ENCODE measurements around the gene SEPTIN11. TPM values are rescaled to one million over a fixed set of nuclear protein-coding genes. Genes with fewer than 3 reads are reported as not detected.

The SEPTIN11 gene
- total and polyA plus RNA-seq, 2 experiments from 2014 or later = 41.3 to 84.6 TPM

DNA sequence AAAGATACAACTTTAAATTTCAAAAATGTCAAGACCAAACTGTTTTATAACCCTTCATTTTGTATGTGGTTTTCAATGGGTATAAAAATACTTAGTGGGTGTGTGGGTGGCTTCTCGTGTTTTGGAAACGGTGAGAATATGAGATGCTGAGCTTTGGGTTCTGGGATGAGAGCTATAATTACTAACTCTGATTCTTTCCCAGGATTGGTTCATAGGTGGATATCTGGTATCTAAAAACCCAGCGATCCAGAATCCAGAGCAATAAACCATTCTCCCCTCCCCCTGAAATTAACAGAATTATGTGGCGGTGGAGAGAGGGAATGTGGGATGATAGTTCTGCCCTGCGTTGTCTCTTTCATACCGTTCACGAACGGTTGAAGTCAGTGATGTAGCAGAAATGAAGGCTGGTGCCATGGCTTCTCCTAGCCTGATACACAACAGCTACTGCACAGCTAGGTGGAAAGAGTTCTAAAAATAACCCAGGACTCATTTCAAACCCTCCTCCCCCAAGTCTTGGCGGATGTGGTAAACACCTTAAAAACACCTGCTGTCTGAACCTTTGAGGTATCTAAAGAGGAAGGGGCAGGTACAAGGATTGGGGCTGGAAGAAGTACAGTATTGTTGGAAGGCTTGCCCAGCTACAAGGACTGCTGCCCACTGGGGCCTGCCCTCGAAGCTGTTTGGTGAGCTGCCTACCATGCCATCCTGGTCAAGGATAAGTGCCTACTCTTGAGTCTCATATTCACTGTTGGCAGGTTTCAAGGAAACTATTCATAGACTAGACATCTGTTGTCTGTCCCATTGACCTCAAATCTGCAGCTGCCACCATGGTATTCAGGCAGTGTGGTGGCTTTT lies 44.5 kb downstream of the SEPTIN11 start:
- H3K4me3 ChIP-seq = no peak overlapping the region

DNA sequence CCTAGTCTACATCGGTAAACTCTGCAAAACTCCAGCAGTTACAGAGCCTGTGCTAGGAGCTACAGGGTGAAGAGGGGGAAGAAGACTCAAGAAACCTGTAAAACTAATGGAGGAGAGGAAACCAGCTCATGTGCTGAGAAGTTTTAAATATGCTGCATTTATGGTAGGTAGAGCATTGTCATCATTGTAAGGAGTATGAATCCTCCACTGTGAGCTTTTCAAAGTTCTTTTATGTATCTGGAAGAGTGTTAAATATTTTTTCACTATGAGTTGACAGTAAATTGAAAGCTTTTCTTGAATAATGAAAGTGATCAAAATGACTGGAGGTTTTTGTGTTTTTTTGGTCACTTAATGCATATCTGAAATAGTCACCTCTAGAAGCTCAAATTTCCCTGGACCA lies 46.2 kb downstream of the SEPTIN11 start:
- H3K4me1 ChIP-seq (ENCODE audit: low read depth) = peaks cover 14% of the 10 kb centered on the region
- H3K27me3 ChIP-seq = no peaks in the 10 kb centered on the region
- DNase-seq (ENCODE audit: low read depth in 1 of 2, low spot score in 1 of 2) = no peak
- H3K9me3 ChIP-seq (ENCODE audit: low read depth) = no peaks in the 10 kb centered on the region
- no peak overlapping the region for H3K27ac ChIP-seq
- H3K4me3 ChIP-seq = no peak overlapping the region
- H3K36me3 ChIP-seq = no peaks in the 10 kb centered on the region
- TF ChIP-seq, protein P1, sequence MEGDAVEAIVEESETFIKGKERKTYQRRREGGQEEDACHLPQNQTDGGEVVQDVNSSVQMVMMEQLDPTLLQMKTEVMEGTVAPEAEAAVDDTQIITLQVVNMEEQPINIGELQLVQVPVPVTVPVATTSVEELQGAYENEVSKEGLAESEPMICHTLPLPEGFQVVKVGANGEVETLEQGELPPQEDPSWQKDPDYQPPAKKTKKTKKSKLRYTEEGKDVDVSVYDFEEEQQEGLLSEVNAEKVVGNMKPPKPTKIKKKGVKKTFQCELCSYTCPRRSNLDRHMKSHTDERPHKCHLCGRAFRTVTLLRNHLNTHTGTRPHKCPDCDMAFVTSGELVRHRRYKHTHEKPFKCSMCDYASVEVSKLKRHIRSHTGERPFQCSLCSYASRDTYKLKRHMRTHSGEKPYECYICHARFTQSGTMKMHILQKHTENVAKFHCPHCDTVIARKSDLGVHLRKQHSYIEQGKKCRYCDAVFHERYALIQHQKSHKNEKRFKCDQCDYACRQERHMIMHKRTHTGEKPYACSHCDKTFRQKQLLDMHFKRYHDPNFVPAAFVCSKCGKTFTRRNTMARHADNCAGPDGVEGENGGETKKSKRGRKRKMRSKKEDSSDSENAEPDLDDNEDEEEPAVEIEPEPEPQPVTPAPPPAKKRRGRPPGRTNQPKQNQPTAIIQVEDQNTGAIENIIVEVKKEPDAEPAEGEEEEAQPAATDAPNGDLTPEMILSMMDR (IDR thresholded peaks at IDR 0.05; ENCODE audit: low read depth, low read length) = no peak

More for the DNA sequence above, 44.5 kb downstream of the SEPTIN11 start:
- Histone ChIP-seq H3K27ac (peak overlapping the region; percentile 49), H3K27me3 (no peaks in the 10 kb centered on the region), H3K9me3 (ENCODE audit: low read depth) (no peaks in the 10 kb centered on the region), H3K4me1 (ENCODE audit: low read depth) (peaks cover 14% of the 10 kb centered on the region), H3K36me3 (no peaks in the 10 kb centered on the region)
- DNase-seq (ENCODE audit: low read depth in 1 of 2, low spot score in 1 of 2) = peak in 1 of 2 donors; percentile 37
- TF ChIP-seq, protein P1 (IDR thresholded peaks at IDR 0.05; ENCODE audit: low read depth, low read length) = no peak

DNA sequence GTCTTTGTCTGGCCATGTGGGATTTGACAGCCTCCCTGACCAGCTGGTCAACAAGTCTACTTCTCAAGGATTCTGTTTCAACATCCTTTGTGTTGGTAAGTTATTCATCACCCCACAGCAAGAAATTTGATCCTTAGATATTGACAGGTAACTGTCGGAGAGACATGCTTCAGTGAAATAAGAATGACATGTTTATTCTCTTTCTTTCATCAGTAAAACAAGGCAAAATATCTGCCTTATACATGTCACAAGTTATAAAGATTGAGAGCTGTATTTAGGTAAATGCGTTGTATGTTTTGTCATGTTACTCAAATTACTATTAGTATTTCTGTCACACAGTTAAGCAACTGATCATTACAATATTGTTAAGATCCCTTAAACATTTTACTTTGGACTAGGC lies 46.9 kb downstream of the SEPTIN11 start:
- Histone ChIP-seq H3K9me3 (ENCODE audit: low read depth) (no peaks in the 10 kb centered on the region), H3K4me1 (ENCODE audit: low read depth) (peaks cover 14% of the 10 kb centered on the region), H3K4me3 (no peak overlapping the region), H3K27ac (no peak overlapping the region), H3K36me3 (no peaks in the 10 kb centered on the region), H3K27me3 (no peaks in the 10 kb centered on the region)
- no peak for DNase-seq (ENCODE audit: low read depth in 1 of 2, low spot score in 1 of 2)
- TF ChIP-seq, protein P1 (IDR thresholded peaks at IDR 0.05; ENCODE audit: low read depth, low read length) = no peak

DNA sequence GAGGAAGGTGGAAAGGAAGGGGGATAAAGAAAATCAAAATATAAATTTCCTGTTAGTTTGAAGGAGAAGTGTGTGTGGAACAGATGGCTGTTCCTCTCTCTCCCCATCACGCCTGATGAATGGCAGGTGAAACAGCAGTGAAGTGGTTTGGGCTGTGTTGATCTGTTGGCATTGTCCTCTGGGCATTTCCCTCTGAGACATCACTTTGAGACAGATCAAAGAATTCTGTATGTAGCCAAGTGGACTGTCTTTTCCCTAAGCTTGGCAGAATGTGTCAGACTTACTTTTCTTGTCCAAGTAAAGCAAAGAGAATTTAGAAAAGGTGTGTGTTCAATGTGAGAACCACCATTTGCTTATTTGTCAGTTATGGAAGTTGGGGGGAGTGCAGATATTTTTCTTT lies 47.5 kb downstream of the SEPTIN11 start:
- DNase-seq (ENCODE audit: low read depth in 1 of 2, low spot score in 1 of 2) = no peak
- Histone ChIP-seq H3K4me1 (ENCODE audit: low read depth) (peaks cover 21% of the 10 kb centered on the region), H3K4me3 (no peak overlapping the region), H3K27me3 (no peaks in the 10 kb centered on the region), H3K9me3 (ENCODE audit: low read depth) (no peaks in the 10 kb centered on the region), H3K36me3 (no peaks in the 10 kb centered on the region), H3K27ac (no peak overlapping the region)
- TF ChIP-seq, protein P1 (IDR thresholded peaks at IDR 0.05; ENCODE audit: low read depth, low read length) = no peak

DNA sequence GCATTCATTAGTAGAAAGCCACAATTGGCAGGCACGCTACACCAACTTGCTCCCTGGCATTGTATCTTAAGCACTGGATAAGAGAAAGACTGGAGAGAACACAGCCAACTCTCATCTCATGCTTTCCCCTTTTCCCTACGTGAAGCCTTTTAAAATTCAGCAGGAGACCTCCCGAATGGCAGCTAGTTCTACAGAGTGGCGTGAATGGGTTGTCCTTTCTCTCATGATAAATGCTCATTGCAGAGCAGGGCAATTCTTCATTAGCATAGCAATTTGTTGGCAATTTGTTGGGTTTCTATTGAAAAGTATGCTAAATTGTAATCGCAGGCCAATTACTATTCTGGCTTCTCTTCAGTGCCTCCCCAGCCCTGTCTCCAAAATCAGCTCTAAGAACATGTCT lies 48.0 kb downstream of the SEPTIN11 start:
- TF ChIP-seq, protein P1 (IDR thresholded peaks at IDR 0.05; ENCODE audit: low read depth, low read length) = no peak
- H3K4me3 ChIP-seq = no peak overlapping the region
- no peak for DNase-seq (ENCODE audit: low read depth in 1 of 2, low spot score in 1 of 2)
- no peak overlapping the region for H3K27ac ChIP-seq
- H3K9me3 ChIP-seq (ENCODE audit: low read depth) = no peaks in the 10 kb centered on the region
- no peaks in the 10 kb centered on the region for H3K27me3 ChIP-seq
- H3K4me1 ChIP-seq (ENCODE audit: low read depth) = peaks cover 25% of the 10 kb centered on the region
- no peaks in the 10 kb centered on the region for H3K36me3 ChIP-seq
